ENCODE measurements around the gene DHDH. TPM values are rescaled to one million over a fixed set of nuclear protein-coding genes. Genes with fewer than 3 reads are reported as not detected.

Gene DHDH
- total and polyA plus RNA-seq, 2 of the 13 experiments (the other 11 are each of a cell fraction or from before 2014, with no cell fraction given) = 0.13 to 0.91 TPM

DNA sequence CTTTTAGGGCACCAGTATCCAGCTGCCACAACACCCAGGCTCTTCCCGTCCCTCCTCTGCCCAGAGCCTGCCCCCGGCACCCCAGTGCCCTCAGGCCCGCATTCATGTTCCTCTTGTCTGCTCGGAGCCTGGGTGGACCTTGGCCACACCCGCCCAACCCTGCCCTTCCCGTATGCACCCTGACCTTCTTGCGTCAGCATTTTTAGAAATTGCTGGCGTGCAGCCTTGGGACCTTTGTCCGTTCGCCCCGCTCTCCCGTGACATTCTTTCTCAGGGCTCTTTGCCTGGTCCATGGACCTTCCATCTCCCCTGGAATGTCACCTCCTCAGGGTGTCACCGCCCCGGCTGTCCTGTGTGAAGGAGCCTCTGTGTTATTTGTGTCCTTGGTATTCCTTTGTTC is 25.8 kb upstream of the DHDH start (continued):
- TF ChIP-seq CENPBD1 (CRISPR knock-in tag; IDR thresholded peaks at IDR 0.05; ENCODE audit: borderline replicate concordance, low read depth) (no peak), SNAPC4 (CRISPR knock-in tag; IDR thresholded peaks at IDR 0.05) (no peak), ZNF124 (CRISPR knock-in tag; IDR thresholded peaks at IDR 0.05) (0 out of 2 replicates have a peak, but pooled peaks have one; percentile 67), ISL2 (CRISPR knock-in tag; IDR thresholded peaks at IDR 0.05) (peak; percentile 33; the same call in 1 of the 2 replicates), ZBTB38 (CRISPR knock-in tag; IDR thresholded peaks at IDR 0.05) (0 out of 2 replicates have a peak, but pooled peaks have one; percentile 24), ZNF777 (CRISPR knock-in tag; IDR thresholded peaks at IDR 0.05) (no peak), ZNF788 (CRISPR knock-in tag; IDR thresholded peaks at IDR 0.05; ENCODE audit: borderline replicate concordance) (peak; percentile 76; the same call in 1 of the 2 replicates), RCOR2 (CRISPR knock-in tag; IDR thresholded peaks at IDR 0.05) (peak; percentile 54), FOXP1 (IDR thresholded peaks at IDR 0.05) (no peak), FOXP1 (CRISPR knock-in tag; IDR thresholded peaks at IDR 0.05) (peak; percentile 30; the same call in 1 of the 2 replicates), PHB2 (IDR thresholded peaks at IDR 0.05; ENCODE audit: partially characterized antibody) (no peak), SRSF1 (optimal IDR thresholded peaks at IDR 0.05; ENCODE audit: low read depth, low read length) (no peak), ZUFSP (CRISPR knock-in tag; IDR thresholded peaks at IDR 0.05; ENCODE audit: borderline replicate concordance) (no peak), KAT2B (IDR thresholded peaks at IDR 0.05; ENCODE audit: borderline replicate concordance, low read depth, low read length) (no peak), ZNF180 (CRISPR knock-in tag; IDR thresholded peaks at IDR 0.05; ENCODE audit: borderline replicate concordance, low read depth) (no peak)
- TF ChIP-seq, protein P1, sequence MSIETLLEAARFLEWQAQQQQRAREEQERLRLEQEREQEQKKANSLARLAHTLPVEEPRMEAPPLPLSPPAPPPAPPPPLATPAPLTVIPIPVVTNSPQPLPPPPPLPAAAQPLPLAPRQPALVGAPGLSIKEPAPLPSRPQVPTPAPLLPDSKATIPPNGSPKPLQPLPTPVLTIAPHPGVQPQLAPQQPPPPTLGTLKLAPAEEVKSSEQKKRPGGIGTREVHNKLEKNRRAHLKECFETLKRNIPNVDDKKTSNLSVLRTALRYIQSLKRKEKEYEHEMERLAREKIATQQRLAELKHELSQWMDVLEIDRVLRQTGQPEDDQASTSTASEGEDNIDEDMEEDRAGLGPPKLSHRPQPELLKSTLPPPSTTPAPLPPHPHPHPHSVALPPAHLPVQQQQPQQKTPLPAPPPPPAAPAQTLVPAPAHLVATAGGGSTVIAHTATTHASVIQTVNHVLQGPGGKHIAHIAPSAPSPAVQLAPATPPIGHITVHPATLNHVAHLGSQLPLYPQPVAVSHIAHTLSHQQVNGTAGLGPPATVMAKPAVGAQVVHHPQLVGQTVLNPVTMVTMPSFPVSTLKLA (IDR thresholded peaks at IDR 0.05) = no peak
- TF ChIP-seq, protein P2, sequence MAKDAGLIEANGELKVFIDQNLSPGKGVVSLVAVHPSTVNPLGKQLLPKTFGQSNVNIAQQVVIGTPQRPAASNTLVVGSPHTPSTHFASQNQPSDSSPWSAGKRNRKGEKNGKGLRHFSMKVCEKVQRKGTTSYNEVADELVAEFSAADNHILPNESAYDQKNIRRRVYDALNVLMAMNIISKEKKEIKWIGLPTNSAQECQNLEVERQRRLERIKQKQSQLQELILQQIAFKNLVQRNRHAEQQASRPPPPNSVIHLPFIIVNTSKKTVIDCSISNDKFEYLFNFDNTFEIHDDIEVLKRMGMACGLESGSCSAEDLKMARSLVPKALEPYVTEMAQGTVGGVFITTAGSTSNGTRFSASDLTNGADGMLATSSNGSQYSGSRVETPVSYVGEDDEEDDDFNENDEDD (CRISPR knock-in tag; IDR thresholded peaks at IDR 0.05; ENCODE audit: borderline replicate concordance) = no peak
- TF ChIP-seq, protein P3, sequence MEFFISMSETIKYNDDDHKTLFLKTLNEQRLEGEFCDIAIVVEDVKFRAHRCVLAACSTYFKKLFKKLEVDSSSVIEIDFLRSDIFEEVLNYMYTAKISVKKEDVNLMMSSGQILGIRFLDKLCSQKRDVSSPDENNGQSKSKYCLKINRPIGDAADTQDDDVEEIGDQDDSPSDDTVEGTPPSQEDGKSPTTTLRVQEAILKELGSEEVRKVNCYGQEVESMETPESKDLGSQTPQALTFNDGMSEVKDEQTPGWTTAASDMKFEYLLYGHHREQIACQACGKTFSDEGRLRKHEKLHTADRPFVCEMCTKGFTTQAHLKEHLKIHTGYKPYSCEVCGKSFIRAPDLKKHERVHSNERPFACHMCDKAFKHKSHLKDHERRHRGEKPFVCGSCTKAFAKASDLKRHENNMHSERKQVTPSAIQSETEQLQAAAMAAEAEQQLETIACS (CRISPR knock-in tag; IDR thresholded peaks at IDR 0.05) = no peak
